Glutamatergic neuron (in vitro differentiated cells): ENCODE data around the gene RUSC1. TPM values are rescaled to one million over a fixed set of nuclear protein-coding genes. Genes with fewer than 3 reads are reported as not detected.
A peak's percentile ranks its signal among the peaks of the same experiment; 100 is the strongest.
"Not testable (repeated sequence)": the region's sequence is repeated elsewhere in the genome, so short reads cannot be mapped to it uniquely, and the experiment has no call there.

Experiments
- DNase-seq: peaks from one replicate; pipeline ENCODE4 v3.0.0; 2022
- H3K27ac Mint-ChIP-seq: one replicate; pipeline ENCODE4 v1.8.0; 2020; ENCODE audit warnings: mild to moderate bottlenecking, mixed read lengths, inconsistent platforms; ENCODE audit not compliant: unreplicated experiment
- H3K27me3 Mint-ChIP-seq: one replicate; pipeline ENCODE4 v1.8.0; 2020; ENCODE audit warnings: mild to moderate bottlenecking, moderate library complexity, mixed read lengths, inconsistent platforms; ENCODE audit not compliant: unreplicated experiment
- H3K36me3 Mint-ChIP-seq: one replicate; pipeline ENCODE4 v1.8.0; 2020; ENCODE audit warnings: mild to moderate bottlenecking, mixed read lengths, inconsistent platforms; ENCODE audit not compliant: unreplicated experiment
- H3K4me1 Mint-ChIP-seq: one replicate; pipeline ENCODE4 v1.8.0; 2020; ENCODE audit warnings: mild to moderate bottlenecking, low read depth, mixed read lengths, inconsistent platforms; ENCODE audit not compliant: unreplicated experiment
- H3K4me3 Mint-ChIP-seq: one replicate; pipeline ENCODE4 v1.8.0; 2020; ENCODE audit warnings: mild to moderate bottlenecking, mixed read lengths, inconsistent platforms; ENCODE audit not compliant: unreplicated experiment
- H3K9me3 Mint-ChIP-seq: one replicate; pipeline ENCODE4 v1.8.0; 2020; ENCODE audit warnings: mild to moderate bottlenecking, moderate library complexity, mixed read lengths, inconsistent platforms; ENCODE audit not compliant: unreplicated experiment
- CTCF ChIP-seq: fragments of 200-600 bp; sonication (generic); IDR thresholded peaks from one replicate; pipeline ENCODE4 v1.5.0; 2021; ENCODE audit not compliant: partially characterized antibody, unreplicated experiment
- total RNA-seq: library from RNA; stranded (reverse); fragmentation: NEBNext Ultra II Directional; extraction: Animal tissue kit (Norgen Biotek cat#: 25700); gene quantifications from one replicate; pipeline ENCODE4 v1.2.1, GENCODE V29; 2021; ENCODE audit not compliant: unreplicated experiment

RUSC1 gene
- total RNA-seq, 1 donor from 2014 or later = 305 TPM

DNA sequence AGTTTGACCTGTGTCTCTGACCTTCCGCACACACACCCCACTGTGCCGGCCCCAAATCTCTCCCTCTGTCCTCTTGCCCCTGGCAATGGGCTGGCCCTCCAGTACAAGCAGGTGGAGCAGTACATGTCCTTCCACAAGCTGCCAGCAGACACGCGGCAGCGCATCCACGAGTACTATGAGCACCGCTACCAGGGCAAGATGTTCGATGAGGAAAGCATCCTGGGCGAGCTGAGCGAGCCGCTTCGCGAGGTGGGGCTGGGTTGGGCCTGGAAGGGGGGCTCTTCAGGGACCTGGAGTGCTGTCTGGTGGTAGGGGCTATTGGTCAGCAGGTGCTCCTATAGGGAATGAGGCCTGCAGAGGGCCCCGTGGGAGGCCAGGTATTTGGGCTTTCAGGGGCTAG lies 35.6 kb upstream of the RUSC1 start:
- peaks cover 12% of the 10 kb centered on the region for H3K36me3 Mint-ChIP-seq
- H3K9me3 Mint-ChIP-seq = peaks cover 9% of the 10 kb centered on the region
- peaks cover 2% of the 10 kb centered on the region for H3K27me3 Mint-ChIP-seq
- DNase-seq = no peak
- peak overlapping the region; percentile 30 for H3K4me3 Mint-ChIP-seq
- H3K27ac Mint-ChIP-seq = no peak overlapping the region
- no peak for TF ChIP-seq CTCF
- no peaks in the 10 kb centered on the region for H3K4me1 Mint-ChIP-seq

DNA sequence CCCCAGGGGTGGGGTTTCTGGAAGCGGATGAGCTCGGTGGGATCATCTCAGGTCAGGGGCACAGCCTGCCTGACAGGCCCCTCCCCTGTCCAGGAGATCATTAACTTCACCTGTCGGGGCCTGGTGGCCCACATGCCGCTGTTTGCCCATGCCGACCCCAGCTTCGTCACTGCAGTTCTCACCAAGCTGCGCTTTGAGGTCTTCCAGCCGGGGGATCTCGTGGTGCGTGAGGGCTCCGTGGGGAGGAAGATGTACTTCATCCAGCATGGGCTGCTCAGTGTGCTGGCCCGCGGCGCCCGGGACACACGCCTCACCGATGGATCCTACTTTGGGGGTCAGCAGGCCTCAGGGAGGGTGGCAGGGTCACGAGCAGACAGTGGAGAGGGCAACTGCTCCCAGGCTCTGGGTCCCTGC lies 35.1 kb upstream of the RUSC1 start:
- Mint-ChIP-seq H3K36me3 (peaks cover 12% of the 10 kb centered on the region), H3K27ac (no peak overlapping the region), H3K4me1 (no peaks in the 10 kb centered on the region), H3K27me3 (peaks cover 2% of the 10 kb centered on the region), H3K9me3 (peaks cover 9% of the 10 kb centered on the region), H3K4me3 (no peak overlapping the region)
- DNase-seq = no peak
- TF ChIP-seq CTCF = no peak

DNA sequence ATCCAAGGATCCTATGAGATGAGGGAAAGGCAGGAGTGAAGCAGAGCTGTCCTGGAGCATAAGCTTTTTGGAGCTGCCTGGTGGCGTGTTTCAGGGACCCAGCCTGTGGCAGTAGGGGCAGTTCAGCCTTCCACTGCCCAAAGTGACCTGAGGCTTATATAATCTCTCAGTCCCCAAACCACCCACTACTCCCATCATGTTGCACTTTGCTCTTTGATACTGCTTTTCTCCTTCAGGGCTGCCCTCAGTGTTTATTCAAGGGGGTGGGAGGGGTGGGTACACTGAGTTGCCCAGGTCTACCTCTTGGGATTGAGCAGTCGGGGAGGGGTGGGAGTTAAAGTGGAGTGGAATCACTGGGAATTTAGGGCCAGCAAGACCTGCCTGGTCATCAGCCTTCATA lies 34.1 kb upstream of the RUSC1 start:
- H3K9me3 Mint-ChIP-seq = peaks cover 9% of the 10 kb centered on the region
- DNase-seq = no peak
- no peak overlapping the region for H3K4me3 Mint-ChIP-seq
- peaks cover 12% of the 10 kb centered on the region for H3K36me3 Mint-ChIP-seq
- H3K27ac Mint-ChIP-seq = no peak overlapping the region
- no peak for TF ChIP-seq CTCF
- no peaks in the 10 kb centered on the region for H3K4me1 Mint-ChIP-seq
- peaks cover 2% of the 10 kb centered on the region for H3K27me3 Mint-ChIP-seq

GRCh38 chr1:155287987-155288543 lies 32.6 kb upstream of the RUSC1 start:
- DNase-seq = no peak
- no peaks in the 10 kb centered on the region for H3K4me1 Mint-ChIP-seq
- H3K27ac Mint-ChIP-seq = no peak overlapping the region
- TF ChIP-seq CTCF = no peak
- peaks cover 12% of the 10 kb centered on the region for H3K36me3 Mint-ChIP-seq
- H3K9me3 Mint-ChIP-seq = peaks cover 9% of the 10 kb centered on the region
- H3K4me3 Mint-ChIP-seq = no peak overlapping the region
- peaks cover 2% of the 10 kb centered on the region for H3K27me3 Mint-ChIP-seq

DNA sequence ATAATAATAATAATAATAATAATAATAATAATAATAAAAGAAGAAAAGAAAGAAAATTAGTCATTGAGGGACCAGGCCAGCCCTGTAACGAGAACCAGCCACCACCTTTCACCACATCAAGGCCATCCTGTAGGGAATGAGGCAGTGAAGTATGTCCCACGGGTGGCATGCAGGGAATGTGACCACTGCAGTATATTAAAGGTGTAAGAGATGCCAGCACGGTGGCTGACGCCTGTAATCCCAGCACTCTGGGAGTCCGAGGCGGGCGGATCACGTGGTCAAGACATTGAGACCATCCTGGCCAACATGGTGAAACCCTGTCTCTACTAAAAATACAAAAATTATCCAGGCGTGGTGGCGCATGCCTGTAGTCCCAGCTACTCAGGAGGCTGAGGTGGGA lies 29.7 kb upstream of the RUSC1 start:
- H3K4me3 Mint-ChIP-seq, DNase-seq, H3K4me1 Mint-ChIP-seq, H3K27ac Mint-ChIP-seq, H3K36me3 Mint-ChIP-seq, H3K9me3 Mint-ChIP-seq: not testable (repeated sequence)
- peaks cover 14% of the 10 kb centered on the region for H3K27me3 Mint-ChIP-seq
